Epithelial cell of prostate (primary cell): Measurements from ENCODE around the gene C14orf180.

Source experiments
- DNase-seq: peaks from one replicate; pipeline ENCODE4 v3.0.0-alpha.2; 2011; ENCODE audit warnings: low read depth, low spot score
- H3K27ac ChIP-seq: fragments of 450-650 bp; 2 replicates; pipeline ENCODE4 v1.5.1; 2017; ENCODE audit warnings: mild to moderate bottlenecking

Gene C14orf180

GRCh38 chr14:104579507-104579906 lies at the start of gene C14orf180:
Gene C14orf180, plus strand, starts transcription at chr14:104579764. Its CDS starts 6,667 bp downstream, at chr14:104586431.
- no peak within 1 kb of the TSS for H3K27ac ChIP-seq
- DNase-seq = no peak

GRCh38 chr14:104530646-104531045 lies 48.9 kb upstream of the C14orf180 start:
- H3K27ac ChIP-seq = no peak overlapping the region
- no peak for DNase-seq

- no peak for DNase-seq
- no peak overlapping the region for H3K27ac ChIP-seq
These were observed 48.0 kb upstream of the C14orf180 start for GRCh38 chr14:104531421-104532190.

- peak; percentile 16 for DNase-seq
- no peak overlapping the region for H3K27ac ChIP-seq
These were observed 47.4 kb upstream of the C14orf180 start for GRCh38 chr14:104532191-104532555.

- no peak for DNase-seq
- no peak overlapping the region for H3K27ac ChIP-seq
These were observed 45.5 kb upstream of the C14orf180 start for GRCh38 chr14:104534036-104534435.

GRCh38 chr14:104536942-104537612 lies 42.5 kb upstream of the C14orf180 start:
- no peak overlapping the region for H3K27ac ChIP-seq
- DNase-seq = peak; percentile 78

- DNase-seq = no peak
- no peak overlapping the region for H3K27ac ChIP-seq
These were observed 42.0 kb upstream of the C14orf180 start for GRCh38 chr14:104537613-104537988.

GRCh38 chr14:104541905-104542465 lies 37.6 kb upstream of the C14orf180 start:
- no peak for DNase-seq
- no peak overlapping the region for H3K27ac ChIP-seq

- H3K27ac ChIP-seq = no peak overlapping the region
- DNase-seq = no peak
These were observed 36.4 kb upstream of the C14orf180 start for GRCh38 chr14:104542871-104543830.

GRCh38 chr14:104544362-104544961 lies 35.1 kb upstream of the C14orf180 start:
- DNase-seq = no peak
- H3K27ac ChIP-seq = no peak overlapping the region

- no peak overlapping the region for H3K27ac ChIP-seq
These were observed 34.2 kb upstream of the C14orf180 start for GRCh38 chr14:104545151-104545941.

GRCh38 chr14:104545942-104546501 lies 33.5 kb upstream of the C14orf180 start:
- no peak for DNase-seq
- H3K27ac ChIP-seq = no peak overlapping the region

More at GRCh38 chr14:104545151-104545941, 34.2 kb upstream of the C14orf180 start:
- DNase-seq = no peak

GRCh38 chr14:104546591-104547309 lies 32.8 kb upstream of the C14orf180 start:
- DNase-seq = no peak
- H3K27ac ChIP-seq = no peak overlapping the region

GRCh38 chr14:104547310-104547997 lies 32.1 kb upstream of the C14orf180 start:
- H3K27ac ChIP-seq = no peak overlapping the region
- DNase-seq = no peak

- DNase-seq = no peak
- no peak overlapping the region for H3K27ac ChIP-seq
These were observed 31.4 kb upstream of the C14orf180 start for GRCh38 chr14:104547998-104548700.

- no peak overlapping the region for H3K27ac ChIP-seq
- no peak for DNase-seq
These were observed 30.6 kb upstream of the C14orf180 start for GRCh38 chr14:104548802-104549535.
